GM21717 (cell line): ENCODE measurements around the gene SYCP2L.

Experiments
- ATAC-seq: cut with Tn5 transposase; IDR thresholded peaks from one replicate; pipeline ENCODE4 v1.9.1; 2021; ENCODE audit warnings: mild to moderate bottlenecking, moderate library complexity; ENCODE audit not compliant: unreplicated experiment

The SYCP2L gene

DNA sequence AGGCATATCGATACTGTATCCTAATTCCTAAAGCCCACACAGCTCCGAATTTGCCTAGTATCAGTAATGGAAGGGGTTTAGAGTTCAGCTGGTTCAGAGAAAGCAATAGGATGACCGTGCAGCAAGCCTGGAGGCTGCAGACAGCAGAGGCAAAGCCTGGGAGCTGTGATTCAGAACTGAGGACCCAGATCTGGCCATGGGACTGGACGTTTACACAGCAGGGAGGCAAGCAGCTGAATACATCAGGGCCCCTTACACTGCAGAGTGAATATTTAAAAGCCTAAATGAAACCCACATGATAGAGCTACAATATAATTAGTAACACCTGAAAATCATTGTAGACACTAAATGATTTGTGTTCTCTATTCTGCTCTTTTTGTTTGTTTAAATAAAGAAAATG, 119.2 kb downstream of the SYCP2L start:
- ATAC-seq = no peak

DNA sequence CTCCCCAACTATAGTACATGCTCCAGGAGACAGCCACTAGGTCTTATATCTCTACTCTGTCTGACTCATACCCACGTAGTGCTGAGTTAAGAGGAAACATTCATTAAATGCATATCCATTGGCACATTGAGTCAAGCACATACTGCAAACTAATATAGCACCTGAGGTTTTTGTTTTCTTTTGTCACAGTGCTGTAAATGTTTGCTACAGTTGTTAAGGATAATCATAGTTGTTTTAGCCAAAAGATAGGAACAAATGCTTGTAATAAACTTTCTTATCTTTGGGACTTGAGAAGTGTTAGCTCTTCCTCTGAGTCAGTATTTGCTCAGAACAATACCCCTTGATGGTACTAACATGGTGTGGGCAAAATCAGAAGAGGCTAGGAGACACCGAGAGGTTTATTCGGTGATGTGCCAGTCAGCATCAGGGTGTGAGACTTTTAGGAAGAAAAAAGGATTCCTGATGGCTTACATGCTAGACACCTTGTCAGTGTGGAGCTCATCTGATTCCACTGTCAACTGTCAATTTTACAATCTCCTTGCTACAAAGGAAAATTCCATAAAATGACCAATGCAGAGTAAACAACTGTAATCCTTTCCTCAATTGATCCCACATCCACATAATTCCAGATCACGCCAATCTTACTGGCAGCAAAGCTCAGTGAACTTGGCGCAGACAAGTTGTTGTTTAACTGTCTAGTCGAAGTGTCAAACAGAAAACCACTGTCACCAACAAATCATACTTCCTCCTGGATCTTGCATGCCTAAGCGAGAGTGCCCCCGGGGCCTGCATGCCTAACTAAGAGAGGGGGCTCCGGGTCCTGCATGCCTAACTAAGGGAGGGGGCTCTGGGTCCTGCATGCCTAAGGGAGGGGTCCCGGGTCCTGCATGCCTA, 121.1 kb downstream of the SYCP2L start:
- ATAC-seq = no peak

DNA sequence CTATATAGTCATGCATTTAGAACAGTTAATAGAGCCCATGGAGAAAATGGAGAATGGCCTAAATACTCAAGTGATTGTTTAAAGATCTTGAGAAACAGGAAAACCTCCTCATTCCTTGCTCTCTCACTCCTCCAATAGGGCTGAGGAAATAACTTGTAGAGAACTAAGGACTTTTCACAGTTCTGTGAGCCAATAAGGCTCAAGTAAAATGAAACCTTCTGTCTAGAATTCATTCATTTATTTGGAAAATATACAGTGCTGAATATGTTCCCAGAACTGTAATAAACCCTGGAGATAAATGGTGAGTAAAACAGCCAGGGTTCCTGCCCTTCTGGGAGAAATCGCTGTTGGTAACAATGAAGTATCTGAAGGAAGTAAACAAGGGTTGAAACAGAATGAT, 122.0 kb downstream of the SYCP2L start:
- ATAC-seq = no peak

DNA sequence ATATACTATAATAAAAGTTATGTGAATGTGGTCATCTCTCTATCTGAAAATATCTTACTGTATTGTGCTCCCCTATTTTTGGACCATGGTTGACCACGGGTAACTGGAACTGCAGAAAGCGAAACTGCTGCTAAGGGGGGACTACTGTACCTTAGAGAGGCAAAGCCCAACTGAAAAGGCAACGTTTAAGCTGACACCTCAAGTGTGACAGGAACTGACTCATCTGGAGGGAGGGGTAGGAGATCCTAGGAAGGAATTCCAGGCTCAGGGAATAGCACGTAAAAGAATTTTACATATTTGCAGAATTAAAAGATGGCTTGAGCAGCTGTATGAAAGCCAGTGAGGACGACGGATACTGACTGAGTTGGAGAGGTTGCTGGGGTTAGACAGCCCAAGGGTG, 122.5 kb downstream of the SYCP2L start:
- no peak for ATAC-seq

DNA sequence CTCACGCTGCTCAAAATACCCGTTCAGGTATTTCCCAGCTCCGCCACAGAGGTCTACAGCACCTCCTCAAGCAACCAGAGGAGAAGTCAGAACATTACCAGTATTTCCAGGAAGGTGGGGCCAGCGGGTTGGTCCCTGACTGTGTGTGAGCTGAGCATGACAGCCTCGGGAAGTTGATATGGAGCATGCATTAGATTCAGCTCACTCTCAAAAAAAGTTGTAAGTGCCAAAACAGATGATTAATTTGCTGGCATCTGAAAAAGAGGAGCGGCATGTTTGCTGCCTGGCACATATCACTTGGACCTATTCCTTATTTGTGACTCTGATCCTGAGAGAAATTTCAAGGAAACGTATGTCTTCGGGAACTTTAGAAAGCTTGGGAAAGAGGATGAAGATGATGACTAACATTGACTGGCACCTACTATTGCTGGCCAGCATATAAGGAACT, 125.0 kb downstream of the SYCP2L start:
- ATAC-seq = no peak

DNA sequence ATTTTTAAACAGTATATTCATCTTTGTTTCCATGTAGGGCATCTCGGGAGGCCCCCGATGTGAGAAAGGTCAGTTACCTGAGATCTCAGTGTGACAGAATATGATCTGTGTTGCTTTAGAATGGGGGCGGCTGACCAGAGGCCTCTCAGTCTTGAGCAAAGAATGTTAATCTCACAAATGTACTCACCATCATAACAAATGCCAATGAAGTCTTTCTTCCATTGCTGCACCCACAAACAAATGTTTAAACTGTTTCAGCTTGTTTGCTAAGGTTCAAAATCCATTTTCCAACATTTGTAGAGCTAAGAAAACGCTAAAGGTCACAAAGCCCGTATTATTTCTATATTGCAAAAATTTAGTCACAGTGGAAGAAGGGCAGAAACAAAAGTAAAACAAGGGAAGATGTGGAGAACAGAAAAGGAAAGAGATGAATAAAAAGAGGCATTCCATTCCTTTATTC, 125.5 kb downstream of the SYCP2L start:
- ATAC-seq = no peak

DNA sequence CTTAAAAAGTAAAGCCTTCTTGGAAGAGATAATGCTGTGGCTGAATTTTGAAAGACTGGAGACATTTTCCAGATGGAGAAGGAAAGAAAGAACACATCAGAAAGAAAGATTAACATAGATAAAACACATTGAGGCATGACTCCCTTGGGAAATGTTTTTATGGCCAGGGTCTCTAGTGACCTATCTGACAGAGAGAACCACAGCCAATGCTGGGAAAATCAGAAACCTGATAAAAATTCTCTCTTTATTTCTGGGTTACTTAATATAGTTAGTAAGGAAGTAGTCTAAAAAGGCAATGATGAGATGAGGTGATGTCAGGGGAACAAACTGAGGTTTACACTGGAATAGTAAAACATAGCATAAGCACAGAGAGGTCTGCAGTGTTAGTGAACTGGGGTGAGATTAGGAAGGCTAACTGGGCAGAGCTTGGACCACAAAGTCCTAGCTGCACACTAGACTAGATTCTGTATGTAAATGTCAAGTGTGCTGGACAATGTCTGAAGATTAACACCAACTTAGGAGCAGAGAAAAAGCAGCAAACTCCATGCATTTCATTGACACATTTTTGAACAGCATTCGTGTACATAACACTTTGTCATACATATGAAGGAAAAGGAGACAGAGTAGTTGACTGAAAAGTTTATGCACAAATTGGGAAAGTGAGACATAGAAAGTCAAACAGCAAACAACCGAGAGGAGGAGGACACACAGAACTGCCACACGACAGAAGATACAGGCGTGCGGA, 126.3 kb downstream of the SYCP2L start:
- ATAC-seq = no peak

DNA sequence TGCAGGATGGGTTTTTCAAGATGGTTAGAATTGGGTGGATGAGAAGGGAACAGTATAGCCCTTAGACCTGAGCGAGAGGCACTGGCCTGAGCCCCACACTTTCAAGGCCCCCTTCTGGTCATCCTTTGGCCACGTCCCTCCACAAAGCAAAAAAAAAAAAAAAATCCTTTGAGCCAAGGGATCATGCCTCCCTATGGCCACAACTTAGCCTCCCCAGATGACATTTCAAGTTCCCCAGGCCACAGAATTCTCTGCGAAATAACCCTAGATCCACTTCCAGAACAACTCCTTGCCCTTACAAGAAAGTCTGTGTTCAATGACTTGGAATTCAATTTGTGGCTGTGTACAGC, 126.8 kb downstream of the SYCP2L start:
- ATAC-seq = no peak

DNA sequence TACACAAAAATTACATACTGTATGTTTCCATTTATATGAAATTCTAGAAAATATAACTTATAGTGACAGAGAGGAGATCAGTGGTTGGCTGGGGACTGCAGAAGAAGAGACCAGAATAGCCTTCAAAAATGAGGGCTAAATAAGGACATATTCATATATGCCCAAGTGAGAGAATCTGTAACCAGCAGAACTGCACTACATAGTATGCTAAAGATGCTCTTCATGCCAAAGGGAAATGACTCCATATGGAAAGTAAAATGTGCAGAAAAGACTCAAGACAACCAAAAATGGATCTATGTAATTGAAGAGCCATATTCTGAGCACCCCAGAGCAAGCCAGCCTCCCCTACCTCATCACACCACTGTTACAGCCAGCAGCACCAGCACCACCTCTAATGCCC, 128.2 kb downstream of the SYCP2L start:
- ATAC-seq = no peak

DNA sequence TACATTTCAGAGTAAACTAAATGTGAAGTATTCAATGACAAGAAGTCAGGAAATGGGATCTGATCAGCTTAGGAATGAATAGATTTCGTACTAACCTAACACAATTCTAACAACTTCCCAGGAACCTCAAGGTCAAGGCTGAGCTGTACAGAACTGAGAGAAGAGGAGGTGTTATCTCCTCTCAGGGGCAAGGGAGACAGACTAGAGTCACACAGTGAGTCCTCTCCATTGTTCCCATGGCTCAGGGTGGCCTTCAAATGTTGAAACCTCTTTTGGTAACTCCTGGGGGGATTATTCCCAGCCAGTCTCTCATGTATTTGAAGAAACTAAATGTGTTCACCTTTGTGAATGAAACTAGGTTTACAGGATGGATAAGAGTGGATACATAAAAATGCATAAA, 129.6 kb downstream of the SYCP2L start:
- no peak for ATAC-seq

DNA sequence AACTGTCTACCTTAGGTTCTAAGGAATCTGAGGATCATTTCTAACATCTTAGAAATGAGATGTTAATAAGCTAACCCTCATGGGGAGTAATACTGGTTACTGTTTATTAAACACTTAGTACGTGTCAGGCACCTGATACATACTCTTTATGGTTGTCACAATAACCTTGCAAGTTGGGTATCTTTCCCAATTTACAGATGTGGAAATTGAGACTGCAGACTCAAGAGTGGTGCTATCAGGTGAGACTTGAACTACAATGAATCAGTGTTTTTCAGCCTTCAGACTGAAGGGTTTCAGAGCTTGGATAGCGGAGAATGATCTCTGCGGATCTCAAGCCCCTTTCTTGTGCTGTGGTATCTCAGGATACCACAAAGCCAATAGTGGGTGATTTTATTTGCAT, 130.2 kb downstream of the SYCP2L start:
- no peak for ATAC-seq

DNA sequence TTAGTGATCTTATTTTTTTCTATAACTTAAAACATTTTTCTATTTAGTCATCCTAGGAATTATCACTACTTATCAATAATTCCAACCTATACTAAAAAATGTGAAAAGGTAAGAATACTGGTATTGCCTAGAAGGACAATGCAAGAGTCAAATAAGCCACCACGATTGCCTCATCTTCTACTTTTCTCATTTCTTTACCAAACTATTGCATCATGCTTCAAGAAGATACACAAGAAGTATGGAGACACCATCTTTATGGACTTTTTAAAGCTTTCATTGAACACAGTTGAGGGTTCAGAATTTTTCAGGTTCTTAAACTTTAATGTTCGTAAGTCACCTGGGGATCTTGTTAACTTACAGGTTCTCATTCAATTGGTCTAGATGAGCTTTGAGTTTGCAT, 131.4 kb downstream of the SYCP2L start:
- ATAC-seq = no peak

DNA sequence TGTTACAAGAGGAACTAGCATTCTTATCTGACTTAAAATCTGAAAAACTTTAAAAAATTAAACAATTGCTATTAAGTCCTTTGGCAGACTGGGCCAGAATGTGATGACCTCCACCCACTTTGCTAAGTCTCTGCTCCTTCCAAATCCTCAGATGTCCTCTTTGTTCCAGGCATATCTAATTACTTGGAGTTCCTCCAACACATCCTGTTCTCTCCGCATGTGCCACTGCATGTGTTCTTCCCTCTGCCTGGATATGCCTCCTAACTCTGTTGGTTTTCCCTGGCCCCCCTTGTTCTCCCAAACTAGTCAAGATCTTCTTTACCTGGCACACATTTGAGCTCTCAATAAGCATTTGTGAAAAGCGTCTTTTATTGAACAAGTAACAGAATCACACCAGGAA, 134.2 kb downstream of the SYCP2L start:
- ATAC-seq = no peak

DNA sequence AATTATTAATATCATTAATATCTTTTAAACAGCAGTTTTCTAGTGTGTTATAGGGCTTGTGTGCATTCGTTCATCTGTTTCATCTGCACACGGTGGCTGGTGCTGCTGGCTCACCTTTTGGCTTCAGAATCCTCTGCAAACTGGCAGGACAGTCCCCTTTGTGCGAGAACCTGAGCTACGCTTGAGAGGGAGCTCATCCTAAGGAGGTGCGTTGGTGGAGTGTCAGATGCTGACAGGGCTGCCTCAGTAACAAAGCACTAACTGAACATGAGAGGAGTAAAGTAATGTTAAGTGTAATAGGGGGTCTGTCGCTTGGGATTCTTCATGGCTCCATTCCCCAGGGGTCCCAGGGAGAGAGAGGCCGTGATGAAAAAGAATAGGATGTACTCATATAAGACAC, 134.9 kb downstream of the SYCP2L start:
- no peak for ATAC-seq

DNA sequence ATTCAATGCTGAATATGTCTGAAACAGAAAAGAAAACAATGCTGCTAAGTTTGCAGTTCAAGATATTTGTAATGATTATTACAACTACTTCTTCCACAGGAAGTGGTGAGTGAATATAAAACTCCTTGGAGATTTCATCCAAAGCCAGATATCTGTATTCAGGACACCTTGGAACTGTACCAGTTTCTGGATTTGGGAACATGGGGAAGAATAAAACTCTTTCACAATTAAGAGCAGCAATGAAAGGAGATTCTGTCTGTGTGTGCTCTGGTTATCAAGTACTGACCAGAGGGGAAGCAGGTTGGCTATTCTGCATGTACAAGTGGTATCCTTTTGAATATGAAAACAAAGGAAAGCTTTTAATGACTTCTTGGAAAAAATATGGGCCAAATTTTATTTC, 136.2 kb downstream of the SYCP2L start:
- no peak for ATAC-seq
